ENCODE measurements around the gene GLT6D1.

Gene GLT6D1

GRCh38 chr9:135608294-135608998 is 30.9 kb downstream of the GLT6D1 start:
- TF ChIP-seq, protein P1, sequence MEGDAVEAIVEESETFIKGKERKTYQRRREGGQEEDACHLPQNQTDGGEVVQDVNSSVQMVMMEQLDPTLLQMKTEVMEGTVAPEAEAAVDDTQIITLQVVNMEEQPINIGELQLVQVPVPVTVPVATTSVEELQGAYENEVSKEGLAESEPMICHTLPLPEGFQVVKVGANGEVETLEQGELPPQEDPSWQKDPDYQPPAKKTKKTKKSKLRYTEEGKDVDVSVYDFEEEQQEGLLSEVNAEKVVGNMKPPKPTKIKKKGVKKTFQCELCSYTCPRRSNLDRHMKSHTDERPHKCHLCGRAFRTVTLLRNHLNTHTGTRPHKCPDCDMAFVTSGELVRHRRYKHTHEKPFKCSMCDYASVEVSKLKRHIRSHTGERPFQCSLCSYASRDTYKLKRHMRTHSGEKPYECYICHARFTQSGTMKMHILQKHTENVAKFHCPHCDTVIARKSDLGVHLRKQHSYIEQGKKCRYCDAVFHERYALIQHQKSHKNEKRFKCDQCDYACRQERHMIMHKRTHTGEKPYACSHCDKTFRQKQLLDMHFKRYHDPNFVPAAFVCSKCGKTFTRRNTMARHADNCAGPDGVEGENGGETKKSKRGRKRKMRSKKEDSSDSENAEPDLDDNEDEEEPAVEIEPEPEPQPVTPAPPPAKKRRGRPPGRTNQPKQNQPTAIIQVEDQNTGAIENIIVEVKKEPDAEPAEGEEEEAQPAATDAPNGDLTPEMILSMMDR (IDR thresholded peaks at IDR 0.05; ENCODE audit: control insufficient read depth, extremely low read depth, insufficient read depth) = no peak

DNA sequence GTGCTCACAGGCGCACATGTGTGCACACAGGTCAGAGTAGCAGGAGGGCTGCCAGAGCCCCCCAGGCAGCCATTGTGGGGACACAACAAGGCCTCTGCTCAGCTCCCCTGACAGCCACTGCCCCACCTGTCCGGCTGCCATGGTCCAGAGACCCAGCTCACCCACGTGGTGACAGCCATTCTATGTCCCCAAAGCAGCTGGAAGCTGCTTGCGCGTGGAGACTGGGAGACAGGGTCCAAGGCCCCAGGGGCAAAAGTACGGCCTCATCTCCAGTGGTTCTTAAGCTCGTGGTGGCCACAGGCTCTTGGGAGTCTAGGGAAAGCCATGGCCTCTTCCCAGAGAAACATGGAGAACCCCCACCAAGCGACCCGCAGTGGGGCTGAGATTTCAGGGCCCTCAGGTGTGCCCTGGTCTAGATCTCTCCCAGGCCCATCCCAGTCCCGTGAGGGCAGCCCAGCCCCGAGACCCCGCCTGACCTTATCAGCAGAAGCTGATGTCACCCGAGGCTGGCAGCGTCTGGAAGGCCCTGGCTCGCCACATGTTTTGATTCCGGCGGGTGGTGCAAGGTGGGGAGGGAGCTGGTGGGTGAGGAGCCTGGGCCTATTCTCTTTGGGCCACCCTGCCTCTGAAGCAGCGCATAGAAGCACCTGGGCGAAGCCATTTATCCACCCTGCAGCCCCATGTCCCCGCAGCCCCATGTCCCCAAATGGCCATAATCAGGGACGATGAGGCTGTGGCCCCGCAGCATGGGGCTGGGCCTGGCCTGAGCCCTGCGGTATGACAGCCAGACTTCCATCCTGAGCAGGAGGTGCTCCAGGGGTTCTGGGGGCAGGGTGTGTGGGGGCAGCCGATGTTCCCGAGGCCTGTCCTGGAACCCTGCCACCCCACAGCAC is 31.7 kb downstream of the GLT6D1 start:
- no peak for DNase-seq (ENCODE audit: low read depth)
- TF ChIP-seq, protein P1 (IDR thresholded peaks at IDR 0.05; ENCODE audit: control insufficient read depth, extremely low read depth, insufficient read depth) = no peak
- H3K4me3 ChIP-seq (ENCODE audit: low read depth, low read length) = no peak overlapping the region

More at GRCh38 chr9:135608294-135608998, 30.9 kb downstream of the GLT6D1 start:
- no peak for DNase-seq (ENCODE audit: low read depth)
- no peak overlapping the region for H3K4me3 ChIP-seq (ENCODE audit: low read depth, low read length)

DNA sequence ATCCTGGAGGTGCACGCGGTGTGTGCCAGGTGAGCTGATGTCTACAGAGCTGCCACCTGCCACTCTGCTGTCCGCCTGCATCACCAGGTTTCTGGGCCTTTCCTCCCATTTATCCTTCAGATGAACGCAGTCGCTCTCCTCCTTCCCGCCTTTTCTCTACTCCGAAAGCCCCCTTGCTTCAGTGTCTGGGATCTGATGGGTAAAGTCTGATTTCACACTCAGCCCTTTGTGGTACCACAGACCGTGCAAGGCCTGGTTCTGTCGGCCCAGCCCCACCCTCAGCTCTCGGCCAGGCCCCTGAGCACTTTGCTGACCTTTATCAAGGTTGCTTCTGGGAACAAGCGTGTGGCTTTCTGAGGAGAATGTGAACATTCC is 32.5 kb downstream of the GLT6D1 start:
- H3K4me3 ChIP-seq (ENCODE audit: low read depth, low read length) = no peak overlapping the region
- TF ChIP-seq, protein P1 (IDR thresholded peaks at IDR 0.05; ENCODE audit: control insufficient read depth, extremely low read depth, insufficient read depth) = no peak
- DNase-seq (ENCODE audit: low read depth) = no peak

DNA sequence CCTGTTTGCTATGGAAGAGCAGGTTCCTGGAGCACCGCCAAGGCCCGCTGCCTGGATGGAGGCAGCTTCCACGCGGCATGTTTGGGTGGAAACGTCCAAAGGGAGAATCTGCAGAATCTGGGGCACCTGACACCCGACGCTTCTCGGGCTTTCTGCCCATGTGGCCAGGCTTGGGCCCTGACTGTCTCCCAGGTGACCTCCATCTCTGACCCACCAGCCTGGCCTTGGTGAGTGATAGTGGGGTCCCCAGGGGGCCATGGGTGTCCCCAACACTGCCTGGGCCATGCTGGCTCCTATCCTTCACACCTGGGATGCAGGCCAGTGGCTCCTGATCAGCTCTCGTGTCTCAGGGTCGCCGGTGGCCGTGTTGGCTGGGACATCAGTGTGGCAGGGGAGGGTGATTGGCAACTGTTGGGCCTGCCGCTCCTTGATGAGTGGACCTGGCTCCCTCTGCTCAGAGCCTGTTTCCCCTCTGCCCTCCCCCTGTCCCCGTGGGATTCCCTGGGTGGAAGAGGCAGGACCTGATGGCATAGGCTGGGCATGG is 34.0 kb downstream of the GLT6D1 start:
- TF ChIP-seq, protein P1 (IDR thresholded peaks at IDR 0.05; ENCODE audit: control insufficient read depth, extremely low read depth, insufficient read depth) = no peak
- no peak overlapping the region for H3K4me3 ChIP-seq (ENCODE audit: low read depth, low read length)
- no peak for DNase-seq (ENCODE audit: low read depth)

- no peak for DNase-seq (ENCODE audit: low read depth)
- TF ChIP-seq, protein P1 (IDR thresholded peaks at IDR 0.05; ENCODE audit: control insufficient read depth, extremely low read depth, insufficient read depth) = no peak
- no peak overlapping the region for H3K4me3 ChIP-seq (ENCODE audit: low read depth, low read length)
Measured at GRCh38 chr9:135604437-135605237, 34.7 kb downstream of the GLT6D1 start.

- H3K4me3 ChIP-seq (ENCODE audit: low read depth, low read length) = no peak overlapping the region
- no peak for DNase-seq (ENCODE audit: low read depth)
- TF ChIP-seq, protein P1 (IDR thresholded peaks at IDR 0.05; ENCODE audit: control insufficient read depth, extremely low read depth, insufficient read depth) = peak; percentile 82
Measured at GRCh38 chr9:135602789-135603481, 36.4 kb downstream of the GLT6D1 start.
